GM12878 (cell line): Measurements from ENCODE around the gene MXI1. TPM values are rescaled to one million over a fixed set of nuclear protein-coding genes. Genes with fewer than 3 reads are reported as not detected.

Experiments
- ATAC-seq: fragments of 200-7000 bp; cut with Tn5 transposase; 3 replicates; pipeline ENCODE4 v1.9.1; 2020; ENCODE audit warnings: mild to moderate bottlenecking, moderate library complexity
- BruUV-seq: library from RNA; stranded (reverse); fragments of 400-500 nt; replicated peaks from 2 replicates; lab custom pipeline; 2021; lab: Mats Ljungman, UMichigan
- CTCF ChIA-PET: fragments of 300-600 bp; sonication (Branson Sonifier 250); formaldehyde crosslinking; extraction: SDS; loops from one replicate; lab custom pipeline; 2021; ENCODE audit warnings: inconsistent platforms; lab: Yijun Ruan, JAX
- POLR2A ChIA-PET: fragments of 350-600 bp; formaldehyde crosslinking; extraction: SDS; loops from one replicate; lab custom pipeline; 2021; ENCODE audit warnings: inconsistent platforms; lab: Charles Lee
- RAD21 ChIA-PET: fragments of 300-600 bp; sonication (Branson Sonifier 250); formaldehyde crosslinking; loops from one replicate; lab custom pipeline; 2023; ENCODE audit warnings: antibody characterized with exemption; ENCODE audit not compliant: unreplicated experiment; lab: Charles Lee
- SMC1A ChIA-PET: fragments of 300-600 bp; sonication (Branson Sonifier 250); formaldehyde crosslinking; loops from one replicate; lab custom pipeline; 2023; ENCODE audit not compliant: unreplicated experiment, uncharacterized antibody; lab: Charles Lee
- DNase-seq: peaks from one replicate; pipeline ENCODE4 v3.0.0-alpha.2; 2011; ENCODE audit warnings: low read depth, low spot score
- FAIRE-seq: peaks from 3 replicates; lab custom pipeline; 2011; peaks lifted over from hg19 to GRCh38; lab: Jason Lieb, UNC
- H2AFZ ChIP-seq: 2 replicates; pipeline ENCODE4 v1.6.0; 2011; ENCODE audit warnings: low read depth, low read length, control low read depth; ENCODE audit not compliant: control insufficient read depth
- H3K27ac ChIP-seq: 2 replicates; pipeline ENCODE4 v1.5.1; 2011; ENCODE audit warnings: control low read depth; ENCODE audit not compliant: control insufficient read depth, insufficient read depth
- H3K27me3 ChIP-seq, 2 experiments: replicated peaks in 1 of 2; 2 replicates each; pipeline versions ENCODE4 v1.6.0 to v1.6.1; 2011; ENCODE audit warnings: low read length in 1 of 2; ENCODE audit not compliant: control insufficient read depth in 2 of 2, insufficient read depth in 2 of 2
- H3K36me3 ChIP-seq, 2 experiments: 2 replicates each; pipeline ENCODE4 v1.5.1; 2011; ENCODE audit warnings: low read length in 1 of 2; ENCODE audit not compliant: control insufficient read depth in 2 of 2, insufficient read depth in 2 of 2
- H3K4me1 ChIP-seq: 2 replicates; pipeline ENCODE4 v1.6.1; 2011; ENCODE audit warnings: mild to moderate bottlenecking, low read length, moderate library complexity, mixed read lengths; ENCODE audit not compliant: control insufficient read depth, insufficient read depth
- H3K4me2 ChIP-seq: 2 replicates; pipeline ENCODE4 v1.6.0; 2011; ENCODE audit warnings: control low read depth; ENCODE audit not compliant: control insufficient read depth, insufficient read depth
- H3K4me3 ChIP-seq: fragments of 200-600 bp; sonication (generic); 2 replicates; pipeline ENCODE4 v1.5.1; 2016
- H3K79me2 ChIP-seq: 2 replicates; pipeline ENCODE4 v1.6.0; 2011; ENCODE audit warnings: low read length; ENCODE audit not compliant: control insufficient read depth, insufficient read depth
- H3K9ac ChIP-seq: 2 replicates; pipeline ENCODE4 v1.8.0; 2011; ENCODE audit warnings: low read length, control low read depth, mixed read lengths; ENCODE audit not compliant: control insufficient read depth, insufficient read depth
- H3K9me3 ChIP-seq: replicated peaks from 3 replicates; pipeline ENCODE4 v1.5.1; 2011; ENCODE audit warnings: mild to moderate bottlenecking, low read length; ENCODE audit not compliant: control insufficient read depth, insufficient read depth
- H4K20me1 ChIP-seq: 2 replicates; pipeline ENCODE4 v1.6.0; 2011; ENCODE audit not compliant: control insufficient read depth, insufficient read depth
- DPF2 ChIP-seq: fragments of 450-650 bp; IDR thresholded peaks from 2 replicates; pipeline ENCODE4 v1.6.1; 2017; ENCODE audit warnings: mild to moderate bottlenecking
- IKZF1 ChIP-seq: fragments of 450-650 bp; conservative IDR thresholded peaks from 2 replicates; pipeline ENCODE4 v1.6.1; 2017; ENCODE audit warnings: antibody characterized with exemption, mild to moderate bottlenecking
- MXI1 ChIP-seq: fragments of 150-350 bp; IDR thresholded peaks from 2 replicates; pipeline ENCODE4 v1.6.1; 2011; ENCODE audit warnings: low read depth, mild to moderate bottlenecking, inconsistent platforms, low read length, improper control_type of control experiment
- MYC ChIP-seq: IDR thresholded peaks from 2 replicates; pipeline ENCODE4 v1.6.1; 2011; ENCODE audit warnings: mild to moderate bottlenecking, low read length, moderate library complexity, inconsistent platforms; ENCODE audit not compliant: insufficient read depth, insufficient replicate concordance, insufficient read length, severe bottlenecking
- NFXL1 ChIP-seq: fragments of 450-650 bp; IDR thresholded peaks from 2 replicates; pipeline ENCODE4 v1.6.1; 2017; ENCODE audit warnings: antibody characterized with exemption, mild to moderate bottlenecking, borderline replicate concordance
- RAD51 ChIP-seq: fragments of 450-650 bp; IDR thresholded peaks from 2 replicates; pipeline ENCODE4 v1.6.1; 2016; ENCODE audit warnings: moderate library complexity, mild to moderate bottlenecking, inconsistent platforms
- RELA ChIP-seq: fragments of 450-650 bp; IDR thresholded peaks from 2 replicates; pipeline ENCODE4 v1.8.0; 2014; ENCODE audit warnings: borderline replicate concordance; ENCODE audit not compliant: partially characterized antibody
- TARDBP ChIP-seq: IDR thresholded peaks from 2 replicates; pipeline ENCODE4 v1.6.1; 2016; ENCODE audit warnings: borderline replicate concordance
- TCF3 ChIP-seq: IDR thresholded peaks from 2 replicates; pipeline ENCODE4 v1.6.1; 2012; ENCODE audit warnings: low read depth, mild to moderate bottlenecking, low read length, borderline replicate concordance; ENCODE audit not compliant: insufficient read depth
- WGBS: methylation state at CpG from one replicate; pipeline ENCODE4 v1.1.6; 2016; ENCODE audit warnings: low lambda C conversion rate; ENCODE audit not compliant: insufficient replicate concordance, insufficient coverage; ENCODE audit errors: missing lambda C conversion rate; 5-methylcytosine and 5-hydroxymethylcytosine counted together
- in situ Hi-C: fragments of 300-500 bp; cut with MboI; formaldehyde crosslinking; loops from 9 replicates; pipeline ENCODE4 v1.14.3; 2018; ENCODE audit warnings: mixed read lengths
- intact Hi-C: fragments of 100-400 bp; cut with micrococcal nuclease; formaldehyde crosslinking; loops from one replicate; pipeline ENCODE4 v1.14.2; 2022; ENCODE audit not compliant: unreplicated experiment
- polyA plus RNA-seq, 11 experiments: library from polyadenylated mRNA; depleted of rRNA in 4 of 11; unstranded in 6 of 11; stranded (reverse) in 5 of 11; fragments of >200 nt; fragmentation: Nextera tagmentation in 4 of 11; fragmentation: Illumina TruSeq in 1 of 11; extraction: Ambion mirVana in 4 of 11; extraction: Trizol in 1 of 11; gene quantifications; 1 replicate in 1 of 11; 2 replicates in 10 of 11; pipeline versions ENCODE4 v1.2.1 to v1.2.3, GENCODE V29; 2011 to 2016; ENCODE audit warnings: inconsistent platforms in 2 of 11, missing spikeins in 2 of 11, low read depth in 1 of 11
- total RNA-seq, 4 experiments: library from RNA; depleted of rRNA in 3 of 4; stranded (reverse); fragments of >200 nt in 3 of 4; fragmentation: Illumina TruSeq in 1 of 4; extraction: Trizol in 1 of 4; gene quantifications; 2 replicates each; pipeline versions ENCODE4 v1.2.1 to v1.2.3, GENCODE V29; 2013 to 2021
- TF ChIP-seq, protein P1 (sequence below): fragments of 450-650 bp; IDR thresholded peaks from 2 replicates; pipeline ENCODE4 v1.6.1; 2017; ENCODE audit warnings: antibody characterized with exemption, mild to moderate bottlenecking, moderate library complexity
- TF ChIP-seq, protein P2 (sequence below): IDR thresholded peaks from 2 replicates; pipeline ENCODE4 v1.6.1; 2012; ENCODE audit warnings: low read depth, low read length, improper control_type of control experiment

MXI1 gene
- total and polyA plus RNA-seq, 10 of the 15 experiments (the other 5 are each of a cell fraction or from before 2014, with no cell fraction given): 0.23 to 8.0 (median 0.41) TPM

DNA sequence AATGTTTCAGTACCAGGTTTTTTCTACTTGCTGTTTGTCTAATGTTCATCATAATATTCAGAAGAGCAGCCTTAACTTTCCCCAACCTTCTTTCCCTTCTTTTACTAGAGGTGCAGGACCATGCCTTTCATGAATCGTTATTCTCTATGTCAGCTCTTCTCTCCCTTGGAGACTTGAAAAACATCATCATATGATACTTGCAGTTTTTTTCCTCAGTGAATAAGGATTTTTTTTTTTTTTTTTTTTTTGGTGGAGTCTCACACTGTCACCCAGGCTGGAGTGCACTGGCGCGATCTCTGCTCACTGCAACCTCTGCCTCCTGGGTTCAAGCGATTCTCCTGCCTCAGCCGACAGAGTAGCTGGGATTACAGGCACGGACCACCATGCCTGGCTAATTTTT is 67.2 kb downstream of the MXI1 start (continued):
- TF ChIP-seq MYC: no peak
- TF ChIP-seq, all 136 proteins: peak for 0

DNA sequence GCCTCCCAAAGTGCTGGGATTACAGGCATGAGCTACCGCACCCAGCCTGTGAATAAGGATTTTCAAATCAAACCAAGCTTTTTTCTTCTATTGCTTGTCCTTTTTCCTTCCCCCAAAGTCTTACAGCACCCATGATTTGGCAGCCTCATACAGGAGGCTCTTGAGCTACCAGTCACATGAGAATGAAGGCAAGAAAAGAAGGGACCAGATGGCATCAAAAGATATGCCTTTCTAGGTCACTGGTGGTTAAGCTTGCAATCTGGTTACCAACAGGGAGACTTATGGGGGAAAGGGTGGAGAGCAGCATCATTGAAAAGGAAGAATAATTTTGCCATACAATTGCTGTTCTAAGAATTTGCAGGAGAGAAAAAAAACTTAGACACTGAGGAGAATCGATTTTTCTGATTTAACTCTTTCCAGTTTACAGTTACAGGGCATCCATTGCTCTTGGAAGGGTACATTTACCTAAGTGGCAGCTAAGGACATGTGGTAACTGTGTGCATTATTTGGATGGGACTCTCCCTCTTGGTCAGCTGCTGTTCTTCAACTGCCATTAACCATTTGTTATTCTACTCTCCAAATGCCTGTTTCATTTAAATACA is 67.8 kb downstream of the MXI1 start:
- ChIA-PET SMC1A (interaction anchor here (0.7 to 3.5 kb wide), 6 partner anchors 16 to 137 kb away, joined by 3 to 18 read pairs (median 4); no protein-coding TSS in a partner anchor), RAD21 (interaction anchor here (1.1 to 1.5 kb wide), 2 partner anchors 137 to 391 kb away, joined by 3 to 6 read pairs; no protein-coding TSS in a partner anchor), POLR2A (no interaction called here), CTCF (interaction anchor here (0.7 to 2.0 kb wide), 7 partner anchors 9 to 275 kb away, joined by 3 to 22 read pairs (median 4); no protein-coding TSS in a partner anchor)
- Histone ChIP-seq H3K9ac (no peak overlapping the region), H3K4me2 (no peak overlapping the region), H2AFZ (no peak overlapping the region), H3K27me3 (no peaks in the 10 kb centered on the region; a peak in 1 of 4 replicates), H3K79me2 (no peaks in the 10 kb centered on the region), H4K20me1 (no peaks in the 10 kb centered on the region), H3K4me1 (peaks cover 7% of the 10 kb centered on the region), H3K4me3 (no peak overlapping the region), H3K9me3 (no peaks in the 10 kb centered on the region), H3K27ac (no peak overlapping the region), H3K36me3 (no peaks in the 10 kb centered on the region)
- TF ChIP-seq TARDBP (no peak), RAD51 (0 out of 2 replicates have a peak, but pooled peaks have one; percentile 14)
- BruUV-seq: no TSS peak
- intact Hi-C loops: loop anchor here (5.0 to 10.0 kb wide), 2 partner anchors 33 to 320 kb away; no protein-coding TSS in a partner anchor
- 50% methylated on average over 2 of the region's 2 CpGs for WGBS
- ATAC-seq (no peak), FAIRE-seq (no peak), DNase-seq (no peak)
- in situ Hi-C loops: no loop called here

DNA sequence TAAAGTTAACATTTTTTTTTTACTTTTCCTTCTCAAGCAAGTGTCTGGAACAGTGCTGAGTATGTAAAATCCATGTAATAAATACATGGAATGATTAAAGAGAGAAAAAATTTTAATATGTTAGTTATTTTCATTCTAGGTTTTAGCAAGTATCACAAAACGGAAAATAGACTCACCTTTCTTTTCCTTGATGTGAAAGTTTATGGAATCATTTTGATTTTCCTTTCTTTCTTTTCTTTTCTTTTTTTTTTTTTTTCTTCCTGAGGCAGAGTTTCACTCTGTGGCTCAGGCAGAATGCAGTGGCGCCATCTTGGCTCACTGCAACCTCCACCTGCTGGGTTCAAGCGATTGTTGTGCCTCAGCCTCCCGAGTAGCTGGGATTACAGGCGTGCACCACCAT is 69.2 kb downstream of the MXI1 start:
- ChIA-PET SMC1A (no interaction called here), CTCF (no interaction called here), RAD21 (no interaction called here), POLR2A (interaction anchor here (0.7 kb wide), 1 partner anchor 118 kb away, joined by 5 read pairs; no protein-coding TSS in a partner anchor)
- H3K9me3 ChIP-seq: no peaks in the 10 kb centered on the region
- in situ Hi-C loops: no loop called here
- no TSS peak for BruUV-seq
- WGBS: 89% methylated on average over 4 of the region's 5 CpGs
- DNase-seq: no peak
- no peaks in the 10 kb centered on the region for H3K36me3 ChIP-seq
- no peaks in the 10 kb centered on the region for H3K79me2 ChIP-seq
- intact Hi-C loops: loop anchor here (5.0 to 10.0 kb wide), 2 partner anchors 34 to 322 kb away; no protein-coding TSS in a partner anchor
- H3K4me3 ChIP-seq: no peak overlapping the region
- H3K4me2 ChIP-seq: no peak overlapping the region
- H4K20me1 ChIP-seq: no peaks in the 10 kb centered on the region
- FAIRE-seq: no peak
- no peak overlapping the region for H2AFZ ChIP-seq
- no peak overlapping the region for H3K27ac ChIP-seq
- H3K9ac ChIP-seq: no peak overlapping the region
- H3K27me3 ChIP-seq: no peaks in the 10 kb centered on the region; a peak in 1 of 4 replicates
- H3K4me1 ChIP-seq: peaks cover 7% of the 10 kb centered on the region
- ATAC-seq: no peak
- no peak for TF ChIP-seq DPF2
- TF ChIP-seq NFXL1: no peak
- TF ChIP-seq TCF3: no peak
- TF ChIP-seq, protein P1, sequence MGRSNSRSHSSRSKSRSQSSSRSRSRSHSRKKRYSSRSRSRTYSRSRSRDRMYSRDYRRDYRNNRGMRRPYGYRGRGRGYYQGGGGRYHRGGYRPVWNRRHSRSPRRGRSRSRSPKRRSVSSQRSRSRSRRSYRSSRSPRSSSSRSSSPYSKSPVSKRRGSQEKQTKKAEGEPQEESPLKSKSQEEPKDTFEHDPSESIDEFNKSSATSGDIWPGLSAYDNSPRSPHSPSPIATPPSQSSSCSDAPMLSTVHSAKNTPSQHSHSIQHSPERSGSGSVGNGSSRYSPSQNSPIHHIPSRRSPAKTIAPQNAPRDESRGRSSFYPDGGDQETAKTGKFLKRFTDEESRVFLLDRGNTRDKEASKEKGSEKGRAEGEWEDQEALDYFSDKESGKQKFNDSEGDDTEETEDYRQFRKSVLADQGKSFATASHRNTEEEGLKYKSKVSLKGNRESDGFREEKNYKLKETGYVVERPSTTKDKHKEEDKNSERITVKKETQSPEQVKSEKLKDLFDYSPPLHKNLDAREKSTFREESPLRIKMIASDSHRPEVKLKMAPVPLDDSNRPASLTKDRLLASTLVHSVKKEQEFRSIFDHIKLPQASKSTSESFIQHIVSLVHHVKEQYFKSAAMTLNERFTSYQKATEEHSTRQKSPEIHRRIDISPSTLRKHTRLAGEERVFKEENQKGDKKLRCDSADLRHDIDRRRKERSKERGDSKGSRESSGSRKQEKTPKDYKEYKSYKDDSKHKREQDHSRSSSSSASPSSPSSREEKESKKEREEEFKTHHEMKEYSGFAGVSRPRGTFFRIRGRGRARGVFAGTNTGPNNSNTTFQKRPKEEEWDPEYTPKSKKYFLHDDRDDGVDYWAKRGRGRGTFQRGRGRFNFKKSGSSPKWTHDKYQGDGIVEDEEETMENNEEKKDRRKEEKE: no peak
- TF ChIP-seq IKZF1: no peak
- TF ChIP-seq RELA: no peak
- TF ChIP-seq MXI1: no peak
- TF ChIP-seq, protein P2, sequence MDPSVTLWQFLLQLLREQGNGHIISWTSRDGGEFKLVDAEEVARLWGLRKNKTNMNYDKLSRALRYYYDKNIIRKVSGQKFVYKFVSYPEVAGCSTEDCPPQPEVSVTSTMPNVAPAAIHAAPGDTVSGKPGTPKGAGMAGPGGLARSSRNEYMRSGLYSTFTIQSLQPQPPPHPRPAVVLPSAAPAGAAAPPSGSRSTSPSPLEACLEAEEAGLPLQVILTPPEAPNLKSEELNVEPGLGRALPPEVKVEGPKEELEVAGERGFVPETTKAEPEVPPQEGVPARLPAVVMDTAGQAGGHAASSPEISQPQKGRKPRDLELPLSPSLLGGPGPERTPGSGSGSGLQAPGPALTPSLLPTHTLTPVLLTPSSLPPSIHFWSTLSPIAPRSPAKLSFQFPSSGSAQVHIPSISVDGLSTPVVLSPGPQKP: no peak
